GM12801 (cell line): ENCODE results near the gene AGAP2.

ENCODE experiments used
- TF ChIP-seq, protein P1 (sequence below): IDR thresholded peaks from one replicate; pipeline ENCODE4 v1.5.1; 2011; ENCODE audit warnings: control low read depth; ENCODE audit not compliant: insufficient read length; ENCODE audit errors: extremely low read depth

Gene AGAP2

DNA sequence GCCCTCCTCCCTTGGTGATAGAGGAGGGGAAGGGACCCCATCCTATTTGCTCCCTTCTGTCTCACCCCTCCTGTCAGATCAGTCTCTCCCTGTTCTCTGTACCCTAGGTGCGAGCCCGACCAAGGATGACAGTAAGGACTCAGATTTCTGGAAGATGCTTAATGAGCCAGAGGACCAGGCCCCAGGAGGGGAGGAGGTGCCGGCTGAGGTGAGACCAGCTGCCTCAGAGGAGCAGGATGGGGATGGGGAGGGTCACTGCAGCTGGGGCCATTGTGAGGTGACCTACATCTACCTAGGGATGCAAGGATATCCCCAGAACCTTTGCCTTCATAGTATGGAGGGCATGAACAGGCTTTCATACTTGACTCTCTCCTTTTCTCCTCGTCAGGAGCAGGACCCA, 22.2 kb downstream of the AGAP2 start:
- TF ChIP-seq, protein P1, sequence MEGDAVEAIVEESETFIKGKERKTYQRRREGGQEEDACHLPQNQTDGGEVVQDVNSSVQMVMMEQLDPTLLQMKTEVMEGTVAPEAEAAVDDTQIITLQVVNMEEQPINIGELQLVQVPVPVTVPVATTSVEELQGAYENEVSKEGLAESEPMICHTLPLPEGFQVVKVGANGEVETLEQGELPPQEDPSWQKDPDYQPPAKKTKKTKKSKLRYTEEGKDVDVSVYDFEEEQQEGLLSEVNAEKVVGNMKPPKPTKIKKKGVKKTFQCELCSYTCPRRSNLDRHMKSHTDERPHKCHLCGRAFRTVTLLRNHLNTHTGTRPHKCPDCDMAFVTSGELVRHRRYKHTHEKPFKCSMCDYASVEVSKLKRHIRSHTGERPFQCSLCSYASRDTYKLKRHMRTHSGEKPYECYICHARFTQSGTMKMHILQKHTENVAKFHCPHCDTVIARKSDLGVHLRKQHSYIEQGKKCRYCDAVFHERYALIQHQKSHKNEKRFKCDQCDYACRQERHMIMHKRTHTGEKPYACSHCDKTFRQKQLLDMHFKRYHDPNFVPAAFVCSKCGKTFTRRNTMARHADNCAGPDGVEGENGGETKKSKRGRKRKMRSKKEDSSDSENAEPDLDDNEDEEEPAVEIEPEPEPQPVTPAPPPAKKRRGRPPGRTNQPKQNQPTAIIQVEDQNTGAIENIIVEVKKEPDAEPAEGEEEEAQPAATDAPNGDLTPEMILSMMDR: no peak

DNA sequence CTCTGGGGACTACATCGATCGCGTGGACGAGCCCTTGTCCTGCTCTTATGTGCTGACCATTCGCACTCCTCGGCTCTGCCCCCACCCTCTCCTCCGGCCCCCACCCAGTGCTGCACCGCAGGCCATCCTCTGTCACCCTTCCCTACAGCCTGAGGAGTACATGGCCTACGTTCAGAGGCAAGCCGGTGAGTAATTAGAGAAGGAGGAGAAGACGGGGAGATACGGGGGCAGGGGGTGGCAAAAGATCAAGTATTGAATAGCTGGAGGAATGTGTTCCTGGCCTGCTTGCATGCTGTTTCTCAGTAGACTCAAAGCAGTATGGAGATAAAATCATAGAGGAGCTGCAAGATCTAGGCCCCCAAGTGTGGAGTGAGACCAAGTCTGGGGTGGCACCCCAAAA, 22.8 kb downstream of the AGAP2 start:
- TF ChIP-seq, protein P1: no peak

DNA sequence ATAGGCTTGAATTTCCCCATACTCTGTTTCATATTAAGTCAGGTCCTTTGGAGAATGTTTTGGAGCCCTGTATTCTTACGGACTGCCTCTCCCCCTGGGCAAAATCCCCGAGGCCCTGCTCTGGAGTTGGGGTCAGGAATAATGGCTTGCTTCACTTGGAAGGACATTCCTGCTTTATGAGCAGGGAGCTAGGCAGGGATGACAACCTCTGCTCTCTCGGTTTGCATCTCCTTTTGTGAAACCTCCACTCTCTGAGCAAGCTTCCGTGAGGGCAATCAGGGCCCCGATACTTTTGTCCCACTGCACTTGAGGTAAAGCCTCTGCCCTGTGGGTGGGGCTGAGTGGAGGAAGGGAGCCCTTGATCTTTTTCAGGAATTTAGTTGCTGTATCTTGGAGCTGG, 25.3 kb downstream of the AGAP2 start:
- TF ChIP-seq, protein P1: no peak

GRCh38 chr12:57712701-57713100, 25.8 kb downstream of the AGAP2 start:
- TF ChIP-seq, protein P1: no peak

DNA sequence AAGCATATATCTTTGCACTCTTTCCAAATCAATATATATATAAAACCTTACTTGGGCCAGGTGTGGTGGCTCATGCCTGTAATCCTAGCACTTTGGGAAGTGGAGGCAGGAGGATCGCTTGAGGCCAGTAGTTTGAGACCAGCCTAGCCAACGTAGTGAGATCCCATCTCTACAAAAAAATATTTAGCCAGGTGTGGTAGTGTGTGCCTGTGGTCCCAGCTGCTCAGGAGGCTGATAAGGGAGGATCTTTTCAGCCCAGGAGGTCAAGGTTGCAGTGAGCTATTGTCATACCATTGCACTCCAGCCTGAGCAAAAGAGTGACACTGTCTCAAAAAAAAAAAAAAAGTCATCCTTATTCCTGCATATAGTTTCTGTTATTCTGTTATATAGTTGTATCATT, 30.2 kb downstream of the AGAP2 start:
- TF ChIP-seq, protein P1: no peak

DNA sequence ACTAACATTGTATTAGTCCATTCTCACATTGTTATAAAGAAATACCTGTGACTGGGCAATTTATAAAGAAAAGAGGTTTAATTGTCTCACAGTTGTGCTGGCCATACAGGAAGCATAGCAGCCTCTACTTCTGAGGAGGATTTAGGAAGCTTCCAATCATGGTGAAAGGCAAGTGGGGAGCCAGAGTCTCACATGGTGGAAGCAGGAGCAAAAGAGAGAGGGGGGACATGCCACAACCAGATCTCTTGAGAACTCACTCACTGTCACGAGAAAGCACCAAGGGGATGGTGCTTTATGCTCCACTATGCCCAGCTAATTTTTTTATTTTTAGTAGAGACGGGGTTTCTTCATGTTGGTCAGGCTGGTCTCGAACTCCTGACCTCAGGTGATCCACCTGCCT, 31.3 kb downstream of the AGAP2 start:
- TF ChIP-seq, protein P1: no peak

- TF ChIP-seq, protein P1: no peak
Observed at GRCh38 chr12:57700317-57700716, 38.2 kb downstream of the AGAP2 start.

DNA sequence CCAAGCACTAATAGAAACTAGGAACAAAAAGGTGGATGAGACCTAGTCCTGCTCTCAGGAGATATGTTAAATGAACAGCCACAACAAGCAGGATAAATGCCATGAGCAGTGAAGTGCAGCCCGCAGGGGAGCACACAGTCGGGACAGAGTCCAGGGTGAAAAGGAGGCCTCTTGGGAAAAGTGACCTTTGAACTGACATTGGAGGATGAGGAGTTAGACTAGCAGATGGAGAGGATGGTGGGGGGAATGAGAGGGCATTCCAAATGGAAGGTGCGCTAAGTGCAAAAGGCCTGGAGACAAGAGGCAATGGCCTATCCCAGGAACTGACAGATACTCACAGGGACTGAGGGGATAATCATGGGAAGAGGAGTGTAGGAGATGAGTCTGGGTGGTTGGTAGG, 40.1 kb downstream of the AGAP2 start:
- TF ChIP-seq, protein P1: no peak
